ENCODE measurements around the gene DNMT3B. TPM values are rescaled to one million over a fixed set of nuclear protein-coding genes. Genes with fewer than 3 reads are reported as not detected.

DNMT3B gene
- total and polyA plus RNA-seq, 9 of the 15 experiments (the other 6 are each of a cell fraction or from before 2014, with no cell fraction given), result 9.3 to 74.8 (median 49.1) TPM

- TF ChIP-seq HEY1 (CRISPR knock-in tag; IDR thresholded peaks at IDR 0.05; ENCODE audit: borderline replicate concordance) (no peak), ZNF707 (CRISPR knock-in tag; conservative IDR thresholded peaks at IDR 0.05) (no peak), ZKSCAN1 (IDR thresholded peaks at IDR 0.05; ENCODE audit: low read depth, low read length) (no peak), JUN (IDR thresholded peaks at IDR 0.05; ENCODE audit: borderline replicate concordance, low read depth, low read length) (no peak), JUN (CRISPR knock-in tag; IDR thresholded peaks at IDR 0.05; ENCODE audit: borderline replicate concordance) (0 out of 2 replicates have a peak, but pooled peaks have one; percentile 37), PHF20 (IDR thresholded peaks at IDR 0.05; ENCODE audit: partially characterized antibody) (peak; percentile 31), RBM34 (IDR thresholded peaks at IDR 0.05; ENCODE audit: borderline replicate concordance, insufficient read depth, low read length) (no peak), ZNF436 (CRISPR knock-in tag; IDR thresholded peaks at IDR 0.05) (peak; percentile 43; the same call in 1 of the 2 replicates), ZNF12 (CRISPR knock-in tag; IDR thresholded peaks at IDR 0.05) (no peak), BMI1 (IDR thresholded peaks at IDR 0.05; ENCODE audit: low read length) (no peak), RBM15 (IDR thresholded peaks at IDR 0.05; ENCODE audit: insufficient read depth, low read length) (no peak), RBFOX2 (IDR thresholded peaks at IDR 0.05; ENCODE audit: low read depth, low read length) (peak; percentile 70), SNRNP70 (optimal IDR thresholded peaks at IDR 0.05; ENCODE audit: low read depth, low read length) (no peak)
- TF ChIP-seq, protein P1, sequence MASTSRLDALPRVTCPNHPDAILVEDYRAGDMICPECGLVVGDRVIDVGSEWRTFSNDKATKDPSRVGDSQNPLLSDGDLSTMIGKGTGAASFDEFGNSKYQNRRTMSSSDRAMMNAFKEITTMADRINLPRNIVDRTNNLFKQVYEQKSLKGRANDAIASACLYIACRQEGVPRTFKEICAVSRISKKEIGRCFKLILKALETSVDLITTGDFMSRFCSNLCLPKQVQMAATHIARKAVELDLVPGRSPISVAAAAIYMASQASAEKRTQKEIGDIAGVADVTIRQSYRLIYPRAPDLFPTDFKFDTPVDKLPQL (IDR thresholded peaks at IDR 0.05; ENCODE audit: extremely low read depth, insufficient read length), result no peak
- TF ChIP-seq, protein P2, sequence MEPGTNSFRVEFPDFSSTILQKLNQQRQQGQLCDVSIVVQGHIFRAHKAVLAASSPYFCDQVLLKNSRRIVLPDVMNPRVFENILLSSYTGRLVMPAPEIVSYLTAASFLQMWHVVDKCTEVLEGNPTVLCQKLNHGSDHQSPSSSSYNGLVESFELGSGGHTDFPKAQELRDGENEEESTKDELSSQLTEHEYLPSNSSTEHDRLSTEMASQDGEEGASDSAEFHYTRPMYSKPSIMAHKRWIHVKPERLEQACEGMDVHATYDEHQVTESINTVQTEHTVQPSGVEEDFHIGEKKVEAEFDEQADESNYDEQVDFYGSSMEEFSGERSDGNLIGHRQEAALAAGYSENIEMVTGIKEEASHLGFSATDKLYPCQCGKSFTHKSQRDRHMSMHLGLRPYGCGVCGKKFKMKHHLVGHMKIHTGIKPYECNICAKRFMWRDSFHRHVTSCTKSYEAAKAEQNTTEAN (CRISPR knock-in tag; IDR thresholded peaks at IDR 0.05), result no peak
- TF ChIP-seq, protein P3, sequence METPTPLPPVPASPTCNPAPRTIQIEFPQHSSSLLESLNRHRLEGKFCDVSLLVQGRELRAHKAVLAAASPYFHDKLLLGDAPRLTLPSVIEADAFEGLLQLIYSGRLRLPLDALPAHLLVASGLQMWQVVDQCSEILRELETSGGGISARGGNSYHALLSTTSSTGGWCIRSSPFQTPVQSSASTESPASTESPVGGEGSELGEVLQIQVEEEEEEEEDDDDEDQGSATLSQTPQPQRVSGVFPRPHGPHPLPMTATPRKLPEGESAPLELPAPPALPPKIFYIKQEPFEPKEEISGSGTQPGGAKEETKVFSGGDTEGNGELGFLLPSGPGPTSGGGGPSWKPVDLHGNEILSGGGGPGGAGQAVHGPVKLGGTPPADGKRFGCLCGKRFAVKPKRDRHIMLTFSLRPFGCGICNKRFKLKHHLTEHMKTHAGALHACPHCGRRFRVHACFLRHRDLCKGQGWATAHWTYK (CRISPR knock-in tag; IDR thresholded peaks at IDR 0.05), result 0 out of 2 replicates have a peak, but pooled peaks have one; percentile 22
- TF ChIP-seq, protein P4, sequence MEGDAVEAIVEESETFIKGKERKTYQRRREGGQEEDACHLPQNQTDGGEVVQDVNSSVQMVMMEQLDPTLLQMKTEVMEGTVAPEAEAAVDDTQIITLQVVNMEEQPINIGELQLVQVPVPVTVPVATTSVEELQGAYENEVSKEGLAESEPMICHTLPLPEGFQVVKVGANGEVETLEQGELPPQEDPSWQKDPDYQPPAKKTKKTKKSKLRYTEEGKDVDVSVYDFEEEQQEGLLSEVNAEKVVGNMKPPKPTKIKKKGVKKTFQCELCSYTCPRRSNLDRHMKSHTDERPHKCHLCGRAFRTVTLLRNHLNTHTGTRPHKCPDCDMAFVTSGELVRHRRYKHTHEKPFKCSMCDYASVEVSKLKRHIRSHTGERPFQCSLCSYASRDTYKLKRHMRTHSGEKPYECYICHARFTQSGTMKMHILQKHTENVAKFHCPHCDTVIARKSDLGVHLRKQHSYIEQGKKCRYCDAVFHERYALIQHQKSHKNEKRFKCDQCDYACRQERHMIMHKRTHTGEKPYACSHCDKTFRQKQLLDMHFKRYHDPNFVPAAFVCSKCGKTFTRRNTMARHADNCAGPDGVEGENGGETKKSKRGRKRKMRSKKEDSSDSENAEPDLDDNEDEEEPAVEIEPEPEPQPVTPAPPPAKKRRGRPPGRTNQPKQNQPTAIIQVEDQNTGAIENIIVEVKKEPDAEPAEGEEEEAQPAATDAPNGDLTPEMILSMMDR (IDR thresholded peaks at IDR 0.05 in 2 of 3, conservative IDR thresholded peaks at IDR 0.05 in 1 of 3; ENCODE audit: insufficient read depth in 2 of 3, low read depth in 1 of 3, low read length in 3 of 3), result peak in 1 of 3 experiments; percentile 16; a peak in 1 of 6 replicates
- TF ChIP-seq, protein P5, sequence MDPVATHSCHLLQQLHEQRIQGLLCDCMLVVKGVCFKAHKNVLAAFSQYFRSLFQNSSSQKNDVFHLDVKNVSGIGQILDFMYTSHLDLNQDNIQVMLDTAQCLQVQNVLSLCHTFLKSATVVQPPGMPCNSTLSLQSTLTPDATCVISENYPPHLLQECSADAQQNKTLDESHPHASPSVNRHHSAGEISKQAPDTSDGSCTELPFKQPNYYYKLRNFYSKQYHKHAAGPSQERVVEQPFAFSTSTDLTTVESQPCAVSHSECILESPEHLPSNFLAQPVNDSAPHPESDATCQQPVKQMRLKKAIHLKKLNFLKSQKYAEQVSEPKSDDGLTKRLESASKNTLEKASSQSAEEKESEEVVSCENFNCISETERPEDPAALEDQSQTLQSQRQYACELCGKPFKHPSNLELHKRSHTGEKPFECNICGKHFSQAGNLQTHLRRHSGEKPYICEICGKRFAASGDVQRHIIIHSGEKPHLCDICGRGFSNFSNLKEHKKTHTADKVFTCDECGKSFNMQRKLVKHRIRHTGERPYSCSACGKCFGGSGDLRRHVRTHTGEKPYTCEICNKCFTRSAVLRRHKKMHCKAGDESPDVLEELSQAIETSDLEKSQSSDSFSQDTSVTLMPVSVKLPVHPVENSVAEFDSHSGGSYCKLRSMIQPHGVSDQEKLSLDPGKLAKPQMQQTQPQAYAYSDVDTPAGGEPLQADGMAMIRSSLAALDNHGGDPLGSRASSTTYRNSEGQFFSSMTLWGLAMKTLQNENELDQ (CRISPR knock-in tag; IDR thresholded peaks at IDR 0.05; ENCODE audit: borderline replicate concordance), result 0 out of 2 replicates have a peak, but pooled peaks have one; percentile 63
Observed at GRCh38 chr20:32763202-32764004, 1.2 kb downstream of the DNMT3B start (continued).

All from K562 (cell line).